CD4-positive, alpha-beta T cell treated with Interleukin-12 subunit alpha and Interleukin-12 subunit beta, for 1 hour (primary cell): Measurements from ENCODE around the gene ATG9B.
A peak's percentile ranks its signal among the peaks of the same experiment; 100 is the strongest.

Source experiments
- DNase-seq: peaks from one replicate; pipeline ENCODE4 v3.0.0-alpha.2; 2020

Gene ATG9B, protein sequence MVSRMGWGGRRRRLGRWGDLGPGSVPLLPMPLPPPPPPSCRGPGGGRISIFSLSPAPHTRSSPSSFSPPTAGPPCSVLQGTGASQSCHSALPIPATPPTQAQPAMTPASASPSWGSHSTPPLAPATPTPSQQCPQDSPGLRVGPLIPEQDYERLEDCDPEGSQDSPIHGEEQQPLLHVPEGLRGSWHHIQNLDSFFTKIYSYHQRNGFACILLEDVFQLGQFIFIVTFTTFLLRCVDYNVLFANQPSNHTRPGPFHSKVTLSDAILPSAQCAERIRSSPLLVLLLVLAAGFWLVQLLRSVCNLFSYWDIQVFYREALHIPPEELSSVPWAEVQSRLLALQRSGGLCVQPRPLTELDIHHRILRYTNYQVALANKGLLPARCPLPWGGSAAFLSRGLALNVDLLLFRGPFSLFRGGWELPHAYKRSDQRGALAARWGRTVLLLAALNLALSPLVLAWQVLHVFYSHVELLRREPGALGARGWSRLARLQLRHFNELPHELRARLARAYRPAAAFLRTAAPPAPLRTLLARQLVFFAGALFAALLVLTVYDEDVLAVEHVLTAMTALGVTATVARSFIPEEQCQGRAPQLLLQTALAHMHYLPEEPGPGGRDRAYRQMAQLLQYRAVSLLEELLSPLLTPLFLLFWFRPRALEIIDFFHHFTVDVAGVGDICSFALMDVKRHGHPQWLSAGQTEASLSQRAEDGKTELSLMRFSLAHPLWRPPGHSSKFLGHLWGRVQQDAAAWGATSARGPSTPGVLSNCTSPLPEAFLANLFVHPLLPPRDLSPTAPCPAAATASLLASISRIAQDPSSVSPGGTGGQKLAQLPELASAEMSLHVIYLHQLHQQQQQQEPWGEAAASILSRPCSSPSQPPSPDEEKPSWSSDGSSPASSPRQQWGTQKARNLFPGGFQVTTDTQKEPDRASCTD

GRCh38 chr7:151024435-151025056 is at the start of gene ATG9B:
TSS of gene ATG9B (minus strand) at chr7:151024494. CDS start at chr7:151024423, 71 bp downstream.
- DNase-seq: no peak

GRCh38 chr7:151073990-151074389 is 49.7 kb upstream of the ATG9B start:
- DNase-seq: no peak

- DNase-seq: no peak
Observed at GRCh38 chr7:151071032-151071866, 47.0 kb upstream of the ATG9B start.

DNA sequence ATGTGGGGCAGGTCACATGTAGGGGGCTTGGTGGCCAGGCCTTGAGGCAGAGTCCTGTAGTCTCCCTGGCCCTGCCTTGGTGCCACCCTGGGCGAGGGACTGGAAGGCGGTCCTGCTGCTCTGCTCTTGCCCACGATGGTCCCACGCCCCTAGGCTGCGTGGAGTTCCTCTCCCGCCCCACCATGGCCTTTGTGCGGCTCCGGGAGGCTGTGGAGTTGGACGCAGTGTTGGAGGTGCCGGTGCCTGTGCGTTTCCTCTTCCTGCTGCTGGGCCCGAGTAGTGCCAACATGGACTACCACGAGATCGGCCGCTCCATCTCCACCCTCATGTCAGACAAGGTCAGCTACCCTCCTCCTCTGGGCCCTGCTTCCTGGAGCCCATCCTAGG is 46.3 kb upstream of the ATG9B start:
- DNase-seq: no peak

DNA sequence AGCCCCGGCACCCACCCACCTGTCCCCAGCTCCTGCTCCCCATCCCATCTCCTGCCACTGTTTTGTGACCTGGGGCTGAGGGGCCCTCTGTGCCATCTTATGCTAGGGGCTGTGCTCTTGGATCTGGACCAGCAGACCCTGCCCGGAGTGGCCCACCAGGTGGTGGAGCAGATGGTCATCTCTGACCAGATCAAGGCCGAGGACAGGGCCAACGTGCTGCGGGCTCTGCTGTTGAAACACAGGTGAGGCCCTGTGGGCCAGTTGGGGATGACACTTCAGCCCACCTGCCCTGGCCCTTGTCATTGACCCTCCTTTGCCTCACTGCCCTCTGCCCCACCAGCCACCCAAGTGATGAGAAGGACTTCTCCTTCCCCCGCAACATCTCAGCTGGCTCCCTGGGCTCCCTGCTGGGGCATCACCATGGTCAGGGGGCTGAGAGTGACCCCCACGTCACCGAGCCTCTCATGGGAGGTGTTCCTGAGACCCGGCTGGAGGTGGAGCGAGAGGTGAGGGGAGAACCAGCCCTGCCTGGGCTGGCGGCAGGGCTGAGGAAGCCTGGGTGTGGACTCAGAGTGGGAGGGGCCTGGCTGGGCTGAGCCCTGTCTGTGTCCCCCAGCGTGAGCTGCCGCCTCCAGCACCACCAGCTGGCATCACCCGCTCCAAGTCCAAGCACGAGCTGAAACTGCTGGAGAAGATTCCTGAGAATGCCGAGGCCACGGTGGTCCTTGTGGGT is 45.7 kb upstream of the ATG9B start:
- no peak for DNase-seq

DNA sequence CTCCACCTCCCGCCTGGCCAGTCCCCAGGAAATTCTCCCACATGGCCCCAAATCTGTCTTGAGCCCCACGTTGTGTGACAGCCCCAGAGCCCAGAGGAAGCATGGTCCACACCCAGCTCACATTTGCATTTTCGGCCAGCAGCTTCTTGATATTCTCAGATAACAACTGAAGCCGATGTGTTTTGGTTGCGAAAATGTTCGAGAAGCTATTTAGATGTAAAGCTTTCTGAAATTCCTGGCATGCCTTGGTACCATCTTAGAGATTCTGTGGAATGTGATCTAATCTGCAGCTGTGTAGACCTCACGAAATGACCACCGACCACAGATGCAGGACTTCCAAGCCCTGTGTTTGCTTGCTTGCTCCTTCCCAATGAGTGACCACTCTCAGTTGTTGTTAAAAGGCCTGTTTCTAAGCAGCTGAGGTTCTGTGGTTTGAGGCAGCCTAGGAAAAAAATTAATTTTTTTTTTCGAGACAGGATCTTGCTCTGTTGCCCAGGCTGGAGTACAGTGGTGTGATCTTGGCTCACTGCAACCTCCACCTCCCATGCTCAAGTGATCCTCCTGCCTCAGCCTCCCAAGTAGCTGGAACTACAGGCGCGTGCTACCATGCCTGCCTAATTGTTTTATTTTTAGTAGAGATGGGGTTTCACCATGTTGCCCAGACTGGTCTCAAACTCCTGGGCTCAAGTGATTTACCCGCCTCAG is 43.9 kb upstream of the ATG9B start:
- DNase-seq: no peak

DNA sequence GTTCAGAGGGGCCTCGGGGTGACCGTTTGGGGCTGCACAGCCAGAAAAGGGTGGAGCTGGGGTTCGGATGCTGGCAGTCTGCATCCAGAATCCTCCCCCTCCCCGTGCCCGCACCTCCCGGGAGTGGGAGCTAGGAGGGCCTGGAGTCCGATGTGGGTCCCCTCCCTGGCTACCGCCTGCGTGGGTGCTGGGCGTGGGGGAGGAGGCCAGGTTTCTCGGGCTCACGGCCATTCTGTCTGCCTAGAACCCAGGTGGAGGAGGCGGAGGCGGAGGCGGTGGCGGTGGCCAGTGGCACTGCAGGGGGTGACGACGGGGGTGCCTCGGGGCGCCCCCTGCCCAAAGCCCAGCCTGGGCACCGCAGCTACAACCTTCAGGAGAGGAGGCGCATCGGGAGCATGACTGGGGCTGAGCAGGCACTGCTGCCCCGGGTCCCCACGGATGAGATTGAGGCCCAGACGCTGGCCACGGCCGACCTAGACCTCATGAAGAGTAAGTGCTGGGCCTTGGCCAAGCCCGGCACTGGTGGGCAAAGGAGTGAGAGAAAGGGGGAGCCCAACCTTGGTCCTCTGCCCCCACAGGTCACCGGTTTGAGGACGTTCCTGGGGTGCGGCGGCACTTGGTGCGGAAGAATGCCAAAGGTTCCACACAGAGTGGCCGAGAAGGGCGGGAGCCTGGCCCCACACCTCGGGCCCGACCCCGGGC is 42.1 kb upstream of the ATG9B start:
- no peak for DNase-seq

- DNase-seq: no peak
Observed at GRCh38 chr7:151065516-151065915, 41.2 kb upstream of the ATG9B start.

- DNase-seq: no peak
Observed at GRCh38 chr7:151064993-151065392, 40.7 kb upstream of the ATG9B start.

DNA sequence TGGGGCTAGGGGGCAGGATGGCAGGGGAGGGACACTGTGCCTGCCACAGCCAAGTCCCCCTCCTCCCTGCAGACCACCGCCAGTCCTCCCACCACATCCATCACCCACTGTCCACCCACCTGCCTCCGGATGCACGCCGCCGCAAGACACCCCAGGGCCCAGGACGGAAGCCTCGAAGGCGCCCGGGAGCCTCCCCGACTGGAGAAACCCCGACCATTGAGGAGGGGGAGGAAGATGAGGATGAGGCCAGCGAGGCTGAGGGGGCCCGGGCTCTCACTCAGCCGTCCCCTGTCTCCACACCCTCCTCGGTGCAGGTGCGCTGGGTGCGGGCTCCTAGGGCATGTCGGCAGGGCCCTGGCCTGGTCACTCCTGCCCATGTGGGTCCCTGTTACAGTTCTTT is 40.2 kb upstream of the ATG9B start:
- no peak for DNase-seq

- DNase-seq: no peak
Observed at GRCh38 chr7:151063212-151063561, 38.9 kb upstream of the ATG9B start.

DNA sequence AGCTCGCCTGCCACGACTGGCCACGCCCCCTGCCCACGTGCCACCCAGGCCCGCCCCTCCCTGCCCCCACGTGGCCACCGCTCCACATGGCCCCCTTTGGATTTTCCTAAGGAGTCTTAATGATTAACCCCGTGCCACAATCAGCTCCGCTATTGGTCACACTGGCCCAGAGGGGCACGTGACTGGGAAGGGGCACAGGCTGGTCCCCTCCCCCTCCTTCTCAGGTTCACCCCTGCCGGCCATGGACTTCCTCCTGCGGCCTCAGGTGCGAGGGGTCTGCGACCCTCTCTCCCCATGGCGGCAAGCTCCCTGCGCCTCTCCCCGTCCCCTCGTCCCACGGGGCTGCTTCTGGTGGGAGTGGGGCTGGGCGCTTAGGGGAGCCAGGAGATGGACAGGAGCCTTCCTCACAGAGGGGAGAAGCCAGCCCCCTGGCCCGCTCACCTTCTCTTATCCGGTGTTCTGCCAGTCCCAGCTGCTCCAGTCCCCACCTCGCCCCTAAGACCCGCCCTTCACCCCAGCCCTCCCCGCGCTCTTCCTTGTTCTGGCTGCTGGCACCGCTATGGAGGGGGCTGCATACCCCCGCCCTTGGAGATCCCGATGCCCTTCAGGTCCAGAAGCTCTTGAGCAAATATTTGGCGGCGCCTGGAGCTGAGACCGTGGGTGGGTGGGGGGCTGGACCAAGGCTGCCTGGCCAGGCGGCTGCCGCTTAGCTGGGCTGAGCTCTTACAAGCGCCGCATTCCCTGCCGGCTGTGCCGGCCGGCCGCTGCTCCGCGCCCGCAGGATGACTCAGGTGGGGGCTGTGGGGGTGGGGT is 38.3 kb upstream of the ATG9B start:
- no peak for DNase-seq

GRCh38 chr7:151062111-151062398 is 37.8 kb upstream of the ATG9B start:
- DNase-seq: no peak

DNA sequence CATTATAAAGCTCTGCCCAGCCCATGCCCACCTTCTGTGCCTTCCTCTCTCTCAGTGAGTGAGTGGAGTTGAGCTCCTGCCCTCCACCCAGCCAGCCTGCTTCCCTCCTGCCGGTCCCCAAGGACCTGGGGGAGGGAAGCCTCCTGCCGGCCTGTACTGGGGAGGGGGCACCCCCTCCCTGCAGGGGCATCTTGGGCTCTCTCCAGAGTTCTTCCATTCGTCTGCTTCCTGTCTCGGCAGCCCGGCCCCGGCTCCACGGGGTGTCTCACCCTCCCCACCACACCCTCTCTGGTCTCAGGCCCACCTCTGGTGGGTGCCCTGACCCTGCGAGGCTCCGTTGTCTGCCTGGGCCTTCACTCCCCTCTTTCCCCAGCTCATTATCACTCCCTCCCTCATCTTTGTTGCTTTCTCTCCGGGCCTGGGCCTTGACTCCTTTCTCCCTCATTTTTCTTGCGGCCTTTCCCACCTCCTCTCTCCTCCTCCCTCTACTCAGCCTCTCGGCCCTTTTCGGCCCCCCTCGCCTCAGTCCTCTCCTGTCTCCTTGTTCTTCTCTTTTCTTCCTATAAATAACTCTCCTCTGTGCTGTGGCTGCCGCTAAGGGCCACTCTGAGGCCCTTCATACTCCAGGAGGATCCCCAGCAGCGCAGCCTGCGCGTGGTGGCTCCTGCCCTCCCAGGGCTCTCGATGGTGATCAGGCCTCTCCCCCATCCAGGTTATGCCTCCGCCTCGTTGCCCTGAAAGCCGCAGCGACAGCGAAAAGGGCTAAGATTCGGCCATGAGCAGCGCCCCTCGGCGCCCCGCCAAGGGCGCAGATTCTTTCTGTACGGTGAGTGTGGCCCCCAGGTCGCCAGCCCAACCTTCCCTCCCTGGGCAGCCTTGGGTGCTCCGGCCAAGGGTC is 37.2 kb upstream of the ATG9B start:
- DNase-seq: no peak

DNA sequence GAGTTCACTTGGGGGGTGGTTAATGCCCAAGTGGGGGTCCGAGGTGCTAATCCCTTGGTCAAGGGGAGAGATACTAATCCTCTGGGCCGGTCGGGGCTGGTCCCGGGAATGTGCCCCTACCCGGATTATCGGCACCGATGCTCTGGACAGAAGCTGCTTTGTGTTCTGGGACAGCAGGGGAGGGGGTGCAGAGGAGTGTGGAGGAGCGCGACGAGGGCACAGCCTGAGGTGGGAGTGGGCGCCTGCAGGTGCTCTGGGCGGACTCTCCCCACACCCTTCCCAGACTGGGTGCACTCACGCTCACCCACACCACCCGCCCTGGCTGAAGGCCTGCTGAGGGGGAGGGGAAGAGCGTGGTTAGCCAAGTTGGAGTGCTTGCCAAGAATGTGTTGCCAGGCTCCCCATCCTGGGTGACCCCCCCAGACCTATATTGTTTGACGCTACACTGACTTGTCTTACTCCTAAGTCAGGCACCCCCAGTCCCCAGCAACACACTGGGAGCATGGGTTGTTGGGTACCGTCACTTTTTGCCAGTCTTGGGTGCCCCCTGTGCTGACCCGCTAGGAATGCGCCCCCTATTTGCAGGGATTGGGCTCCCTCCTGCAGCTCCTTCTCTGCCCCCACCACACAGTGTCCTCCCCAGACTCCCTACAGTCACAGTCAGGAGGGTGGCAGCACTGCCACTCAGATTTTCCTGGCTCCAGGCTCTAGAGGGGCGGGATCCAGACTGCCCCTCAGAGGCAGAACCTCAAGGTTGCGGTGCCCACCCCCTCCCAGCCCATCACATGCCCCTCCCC is 36.3 kb upstream of the ATG9B start:
- DNase-seq: peak; percentile 10

- no peak for DNase-seq
Observed at GRCh38 chr7:151060113-151060415, 35.8 kb upstream of the ATG9B start.

DNA sequence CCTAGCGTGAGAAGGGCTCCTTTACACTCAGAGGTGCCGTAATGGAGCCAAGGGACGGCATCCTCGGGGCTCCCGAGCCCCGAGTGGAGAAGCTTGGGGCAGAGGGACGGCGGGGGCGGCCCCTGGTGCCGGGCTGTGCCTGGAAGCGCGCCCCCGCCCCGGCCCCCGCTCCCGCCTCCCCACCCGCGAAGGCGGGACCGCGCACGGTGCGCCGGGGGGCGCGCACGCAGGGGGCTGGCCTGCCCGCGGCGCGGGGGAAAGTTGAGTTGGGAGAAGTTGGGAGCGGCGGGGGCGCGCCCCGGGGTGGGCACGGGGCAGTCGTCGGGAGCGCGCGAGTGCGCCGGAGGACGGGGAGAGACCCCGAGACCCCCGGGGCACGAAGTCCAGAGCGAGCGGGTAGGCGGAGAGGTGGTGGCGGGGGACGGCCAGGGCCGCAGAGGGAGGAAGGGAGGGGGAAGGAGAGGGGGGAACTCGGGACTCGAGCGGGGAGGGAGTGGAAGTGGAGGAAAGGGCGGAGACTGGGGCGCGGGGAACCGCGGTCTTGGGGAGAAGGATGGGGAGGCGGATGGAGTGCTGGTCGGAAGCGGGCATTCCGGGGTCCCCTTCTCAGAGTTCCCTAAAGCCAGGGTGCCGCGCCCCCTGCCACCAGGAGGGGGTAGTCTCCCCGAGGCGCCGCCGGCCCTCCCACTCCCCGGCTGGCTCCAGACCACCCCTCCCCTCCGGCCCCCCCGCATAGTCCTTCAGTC is 35.2 kb upstream of the ATG9B start, which contains the start of gene SLC4A2:
Gene SLC4A2, plus strand, starts transcription at position 223 of the 746 bp plus-strand sequence. CDS start 2,399 bp downstream, outside the sequence.
- peak; percentile 74 for DNase-seq
